Amniotic stem cell (primary cell): ENCODE results near the gene NTRK1.

Experiments used
- DNase-seq: peaks from one replicate; lab custom pipeline; 2025; lab: John Stamatoyannopoulos, UW

The NTRK1 gene

GRCh38 chr1:156857532-156857931 is 3.1 kb upstream of the NTRK1 start:
- no peak for DNase-seq

DNA sequence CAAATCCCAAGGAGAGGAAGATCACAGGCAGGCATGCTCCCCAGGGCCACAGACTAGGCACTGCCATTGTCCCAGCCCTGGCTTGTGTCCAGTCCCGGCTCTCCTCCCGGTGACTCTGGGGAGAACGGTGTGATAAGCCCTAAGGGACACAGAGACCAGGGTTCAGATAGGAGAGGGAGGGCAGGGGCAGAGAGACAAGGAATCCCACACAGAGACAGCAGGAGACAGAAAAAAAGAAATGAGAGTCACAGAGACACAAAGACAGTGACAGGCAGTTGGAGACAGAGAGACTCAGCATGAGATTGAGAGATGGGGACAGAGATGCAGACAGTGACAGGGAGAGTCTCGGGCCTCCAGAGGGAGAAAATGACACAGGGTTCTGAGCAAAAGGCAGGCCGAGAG is 2.1 kb upstream of the NTRK1 start:
- no peak for DNase-seq

- DNase-seq, result no peak
These were observed 1.6 kb upstream of the NTRK1 start, which contains the start of gene INSRR for GRCh38 chr1:156858959-156859522. TSS of gene INSRR (minus strand) at chr1:156859117. CDS start at chr1:156858621, 496 bp downstream.

DNA sequence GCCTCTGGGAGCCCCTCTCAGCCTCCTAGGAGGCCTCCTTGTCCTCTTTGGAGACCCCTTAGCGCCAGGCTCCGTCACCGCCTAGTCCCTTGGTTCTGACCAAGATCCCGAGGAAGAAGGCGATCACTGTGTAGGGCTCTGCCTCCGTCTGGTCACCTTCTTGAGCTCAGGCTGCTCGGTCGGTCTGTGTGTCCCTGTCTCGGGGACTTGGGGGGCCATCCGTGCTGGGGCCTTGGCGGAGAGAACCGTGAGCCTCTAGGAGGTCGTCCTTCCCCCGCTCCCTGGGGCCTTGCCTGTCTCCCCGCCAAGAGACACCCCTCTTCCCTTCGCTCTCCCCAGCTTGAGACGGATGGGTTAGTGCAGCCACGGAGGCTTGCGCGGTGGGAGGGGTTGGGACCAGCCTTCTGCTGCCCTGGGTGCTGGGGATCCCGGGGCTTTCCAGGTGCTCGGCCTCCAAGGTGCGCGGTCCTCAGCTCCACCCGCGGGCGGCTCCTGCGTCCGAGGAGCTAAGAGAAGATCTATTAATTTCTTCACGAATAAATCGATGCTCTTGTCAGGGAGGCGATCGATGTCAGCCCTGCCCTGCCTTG is 1.0 kb upstream of the NTRK1 start:
- DNase-seq, result no peak

DNA sequence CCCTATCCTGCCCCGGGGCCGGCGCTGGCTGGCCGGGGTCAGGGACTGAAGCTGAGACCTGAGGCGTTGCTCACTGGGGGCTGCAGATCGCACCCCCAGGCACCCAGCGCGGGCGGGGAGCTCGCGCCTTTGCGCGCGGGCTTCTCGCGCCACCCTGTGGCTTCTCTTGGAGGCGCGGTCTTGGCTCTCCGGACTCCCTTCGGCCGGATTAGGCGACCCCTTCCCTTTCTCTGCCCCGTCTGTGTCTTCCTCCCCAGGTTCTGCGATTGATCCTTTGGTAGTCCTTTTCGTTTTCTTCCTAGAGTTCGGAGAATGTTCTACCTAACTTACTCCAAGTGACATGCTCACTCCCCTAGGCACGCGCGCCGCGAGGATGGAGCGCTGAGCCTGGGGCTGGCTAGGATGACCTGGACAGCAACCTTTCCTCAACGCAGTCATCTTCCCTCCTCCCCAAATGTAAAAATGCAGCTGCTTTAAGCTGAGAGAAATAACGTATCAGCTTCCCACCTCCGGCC is 495 bp upstream of the NTRK1 start:
- DNase-seq, result no peak

GRCh38 chr1:156862584-156862983 is 1.9 kb downstream of the NTRK1 start:
- DNase-seq, result no peak

DNA sequence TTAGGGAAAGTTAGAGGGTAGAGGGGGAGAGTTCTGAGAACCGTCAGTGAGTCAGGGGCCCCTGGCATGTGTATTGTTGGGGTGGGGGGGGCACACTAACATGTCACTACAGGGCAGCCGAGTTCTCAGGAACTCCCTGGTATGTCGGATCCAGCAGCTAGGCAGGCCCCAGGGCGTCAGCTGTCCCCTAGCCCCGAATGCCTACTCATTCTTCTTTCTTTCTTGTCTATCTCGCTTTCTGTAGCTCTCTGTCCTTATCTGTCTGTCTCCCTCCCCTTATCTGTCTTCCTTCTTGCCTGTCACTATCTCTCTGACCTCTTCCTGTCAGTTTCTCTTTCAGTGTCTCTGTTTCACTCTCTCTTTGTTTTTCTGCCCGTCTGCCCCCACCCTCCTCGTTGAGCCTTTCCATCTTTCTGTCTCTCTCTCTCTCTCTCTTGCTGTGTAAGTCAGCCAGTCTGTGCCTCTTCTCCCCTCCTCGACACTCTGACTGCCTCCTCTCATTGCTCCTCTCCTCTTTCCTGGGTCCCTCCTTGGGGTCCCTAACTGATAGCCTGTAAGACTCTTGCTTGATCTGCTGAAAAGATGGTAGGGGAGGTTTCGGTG is 2.4 kb downstream of the NTRK1 start:
- no peak for DNase-seq

GRCh38 chr1:156863631-156864030 is 3.0 kb downstream of the NTRK1 start:
- DNase-seq, result no peak

GRCh38 chr1:156864796-156865195 is 4.1 kb downstream of the NTRK1 start:
- no peak for DNase-seq

DNA sequence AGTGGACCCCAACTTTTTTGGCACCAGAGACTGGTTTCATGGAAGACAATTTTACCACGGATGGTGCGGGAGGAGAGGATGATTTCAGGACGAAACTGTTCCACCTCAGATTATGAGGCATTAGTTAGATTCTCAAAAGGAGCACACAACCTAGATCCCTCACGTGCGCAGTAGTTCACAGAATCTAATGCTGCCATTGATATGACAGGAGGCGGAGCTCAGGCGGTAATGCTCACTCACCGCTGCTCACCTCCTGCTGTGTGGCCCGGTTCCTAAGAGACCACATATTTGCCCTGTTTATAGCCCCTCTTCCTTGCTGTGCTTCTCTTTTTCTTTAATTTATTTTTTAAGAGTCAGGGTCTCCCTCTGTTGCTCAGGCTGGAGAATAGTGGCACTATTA is 4.6 kb downstream of the NTRK1 start:
- no peak for DNase-seq

- DNase-seq, result no peak
These were observed 5.2 kb downstream of the NTRK1 start for GRCh38 chr1:156865865-156866248.

- no peak for DNase-seq
These were observed 5.7 kb downstream of the NTRK1 start for GRCh38 chr1:156866249-156866909.

DNA sequence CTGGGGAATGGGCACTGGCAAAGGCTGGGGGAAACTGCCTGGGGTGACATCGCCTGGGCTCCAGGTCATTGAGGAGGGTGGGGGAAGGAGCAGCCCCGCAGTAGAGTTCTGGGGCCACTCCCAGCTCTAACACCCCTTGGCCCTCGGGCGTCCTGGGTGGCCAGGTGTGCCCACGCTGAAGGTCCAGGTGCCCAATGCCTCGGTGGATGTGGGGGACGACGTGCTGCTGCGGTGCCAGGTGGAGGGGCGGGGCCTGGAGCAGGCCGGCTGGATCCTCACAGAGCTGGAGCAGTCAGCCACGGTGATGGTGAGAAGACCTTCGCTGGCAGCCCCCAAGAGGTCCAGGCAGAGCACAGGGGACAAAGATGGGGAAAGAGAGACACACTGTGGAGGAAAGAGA is 7.7 kb downstream of the NTRK1 start:
- no peak for DNase-seq

DNA sequence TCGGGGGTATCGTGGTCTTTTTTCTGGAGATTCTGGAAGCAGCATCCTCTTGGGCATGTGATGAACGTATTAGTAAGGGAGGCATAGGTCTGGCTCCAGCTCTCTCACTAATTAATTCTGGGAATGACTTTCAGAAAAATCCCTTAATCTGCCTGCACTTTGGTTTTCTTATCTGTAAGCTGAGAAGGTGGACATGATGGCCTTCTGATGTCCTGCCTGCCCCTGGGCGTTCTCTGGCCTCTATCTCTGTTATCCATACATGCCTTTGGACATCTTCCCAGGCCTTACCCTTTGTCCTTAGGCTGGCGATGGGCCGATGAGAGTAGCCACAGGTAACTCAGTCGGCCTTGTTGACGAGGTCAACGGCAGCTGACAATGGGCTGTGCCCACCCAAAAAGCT is 8.8 kb downstream of the NTRK1 start:
- DNase-seq, result no peak

DNA sequence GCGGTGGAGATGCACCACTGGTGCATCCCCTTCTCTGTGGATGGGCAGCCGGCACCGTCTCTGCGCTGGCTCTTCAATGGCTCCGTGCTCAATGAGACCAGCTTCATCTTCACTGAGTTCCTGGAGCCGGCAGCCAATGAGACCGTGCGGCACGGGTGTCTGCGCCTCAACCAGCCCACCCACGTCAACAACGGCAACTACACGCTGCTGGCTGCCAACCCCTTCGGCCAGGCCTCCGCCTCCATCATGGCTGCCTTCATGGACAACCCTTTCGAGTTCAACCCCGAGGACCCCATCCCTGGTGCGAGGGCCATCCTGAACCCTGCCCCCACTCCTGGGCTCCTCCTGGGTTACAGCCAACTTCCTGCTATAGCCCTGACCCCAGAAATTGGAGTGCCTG is 13.0 kb downstream of the NTRK1 start:
- no peak for DNase-seq

- DNase-seq, result no peak
These were observed 13.5 kb downstream of the NTRK1 start for GRCh38 chr1:156874142-156874541.

- no peak for DNase-seq
These were observed 14.1 kb downstream of the NTRK1 start for GRCh38 chr1:156874572-156875340.

- no peak for DNase-seq
These were observed 14.6 kb downstream of the NTRK1 start for GRCh38 chr1:156875341-156875615.

DNA sequence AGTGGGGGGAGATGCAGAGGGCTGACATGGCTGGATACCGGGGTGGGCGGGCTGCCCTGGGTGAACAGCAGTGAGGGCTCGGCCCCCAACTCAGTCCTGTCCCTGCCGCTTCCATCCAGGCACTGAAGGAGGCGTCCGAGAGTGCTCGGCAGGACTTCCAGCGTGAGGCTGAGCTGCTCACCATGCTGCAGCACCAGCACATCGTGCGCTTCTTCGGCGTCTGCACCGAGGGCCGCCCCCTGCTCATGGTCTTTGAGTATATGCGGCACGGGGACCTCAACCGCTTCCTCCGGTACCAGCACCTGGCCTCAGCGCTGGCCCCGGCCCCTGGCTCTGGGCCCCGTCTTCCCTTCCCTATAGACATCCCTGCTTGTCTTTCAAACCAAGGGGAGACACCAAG is 15.6 kb downstream of the NTRK1 start:
- no peak for DNase-seq

- DNase-seq, result no peak
These were observed 16.9 kb downstream of the NTRK1 start for GRCh38 chr1:156877433-156878170.

GRCh38 chr1:156879876-156880275 is 19.2 kb downstream of the NTRK1 start:
- DNase-seq, result no peak

- DNase-seq, result no peak
These were observed 19.8 kb downstream of the NTRK1 start for GRCh38 chr1:156880473-156880872.
